Vagina (tissue), 2 donors: ENCODE results near the gene DSPP. TPM values are rescaled to one million over a fixed set of nuclear protein-coding genes. Genes with fewer than 3 reads are reported as not detected.

Experiments
- DNase-seq, 2 donors: peaks; one replicate each; pipeline ENCODE4 v3.0.0-alpha.2; 2017; ENCODE audit errors: extremely low spot score in 2 of 2
- H3K27ac ChIP-seq: fragments of 200-600 bp; sonication (generic); one replicate; pipeline ENCODE4 v1.5.1; 2019
- H3K27me3 ChIP-seq: fragments of 200-600 bp; sonication (generic); one replicate; pipeline ENCODE4 v1.5.1; 2019
- H3K36me3 ChIP-seq, 2 donors: fragments of 200-600 bp; sonication (generic); one replicate each; pipeline ENCODE4 v1.5.1; 2017 to 2019
- H3K4me1 ChIP-seq: fragments of 200-600 bp; sonication (generic); one replicate; pipeline ENCODE4 v1.5.1; 2019
- H3K4me3 ChIP-seq, 2 donors: fragments of 200-600 bp; sonication (generic); 1 replicate in 1 of 2; 2 replicates in 1 of 2; pipeline ENCODE4 v1.5.1; 2016 to 2019
- H3K9me3 ChIP-seq: fragments of 200-600 bp; sonication (generic); one replicate; pipeline ENCODE4 v1.5.1; 2019
- CTCF ChIP-seq, 3 experiments: fragments of 450-650 bp in 2 of 3; fragments of 200-600 bp in 1 of 3; sonication (generic) in 1 of 3; IDR thresholded peaks; one replicate each; pipeline ENCODE4 v1.5.1; 2017 to 2019; ENCODE audit warnings: antibody characterized with exemption in 3 of 3, mild to moderate bottlenecking in 2 of 3, moderate library complexity in 2 of 3
- POLR2A ChIP-seq, 2 donors: fragments of 450-650 bp; IDR thresholded peaks; one replicate each; pipeline ENCODE4 v1.6.1; 2017; ENCODE audit warnings: antibody characterized with exemption in 2 of 2, mild to moderate bottlenecking in 2 of 2, moderate library complexity in 2 of 2
- POLR2AphosphoS5 ChIP-seq, 2 donors: sonication (generic); formaldehyde crosslinking; IDR thresholded peaks; one replicate each; pipeline ENCODE4 v1.9.0; 2017; ENCODE audit warnings: antibody characterized with exemption in 2 of 2, mild to moderate bottlenecking in 2 of 2, low read depth in 1 of 2; ENCODE audit not compliant: insufficient read depth in 1 of 2
- intact Hi-C: fragments of 100-400 bp; cut with DNase I; formaldehyde crosslinking; loops from one replicate; pipeline ENCODE4 v1.15.1; 2023
- total RNA-seq: library from RNA; depleted of rRNA; stranded (reverse); fragments of >200 nt; gene quantifications from one replicate; pipeline ENCODE4 v1.2.3, GENCODE V29; 2016

The DSPP gene
- total RNA-seq, 1 donor from 2014 or later, result not detected

DNA sequence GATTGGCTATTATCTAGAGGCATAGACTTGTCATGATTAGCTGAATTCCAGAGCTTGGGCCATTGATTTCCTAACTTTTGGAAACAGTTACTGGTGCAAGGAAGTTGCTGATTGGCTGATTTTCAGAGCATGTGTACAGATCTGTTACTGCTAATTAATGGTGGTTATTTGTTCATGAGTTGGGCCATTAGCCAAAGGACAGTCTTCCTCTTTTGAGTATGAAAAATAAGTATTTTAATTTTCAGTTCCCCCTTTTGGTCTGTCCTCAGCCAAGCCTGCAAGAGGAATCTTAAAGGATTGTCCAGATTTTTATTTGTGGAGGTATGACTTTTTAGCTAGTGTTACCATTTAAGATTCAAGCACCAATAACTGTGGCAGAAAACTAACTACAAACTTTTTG, 7.0 kb upstream of the DSPP start:
- TF ChIP-seq CTCF (IDR thresholded peaks at IDR 0.05) (no peak), POLR2A (IDR thresholded peaks at IDR 0.05) (no peak), POLR2AphosphoS5 (IDR thresholded peaks at IDR 0.05; ENCODE audit: insufficient read depth in 1 of 2, low read depth in 1 of 2) (no peak)
- H3K27me3 ChIP-seq, result no peaks in the 10 kb centered on the region
- no peaks in the 10 kb centered on the region for H3K4me1 ChIP-seq
- no peaks in the 10 kb centered on the region for H3K9me3 ChIP-seq
- no peak overlapping the region for H3K27ac ChIP-seq
- no peak for DNase-seq
- intact Hi-C loops, result no loop called here
- no peak overlapping the region for H3K4me3 ChIP-seq
- H3K36me3 ChIP-seq, result no peaks in the 10 kb centered on the region

DNA sequence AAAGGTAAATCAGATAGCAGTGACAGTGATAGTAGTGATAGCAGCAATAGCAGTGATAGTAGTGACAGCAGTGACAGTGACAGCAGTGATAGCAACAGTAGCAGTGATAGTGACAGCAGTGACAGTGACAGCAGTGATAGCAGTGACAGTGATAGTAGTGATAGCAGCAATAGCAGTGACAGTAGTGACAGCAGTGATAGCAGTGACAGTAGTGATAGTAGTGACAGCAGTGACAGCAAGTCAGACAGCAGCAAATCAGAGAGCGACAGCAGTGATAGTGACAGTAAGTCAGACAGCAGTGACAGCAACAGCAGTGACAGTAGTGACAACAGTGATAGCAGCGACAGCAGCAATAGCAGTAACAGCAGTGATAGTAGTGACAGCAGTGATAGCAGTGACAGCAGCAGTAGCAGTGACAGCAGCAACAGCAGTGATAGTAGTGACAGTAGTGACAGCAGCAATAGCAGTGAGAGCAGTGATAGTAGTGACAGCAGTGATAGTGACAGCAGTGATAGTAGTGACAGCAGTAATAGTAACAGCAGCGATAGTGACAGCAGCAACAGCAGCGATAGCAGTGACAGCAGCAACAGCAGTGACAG, 6.1 kb downstream of the DSPP start:
- no peak for TF ChIP-seq POLR2A (IDR thresholded peaks at IDR 0.05)
- no peak for TF ChIP-seq POLR2AphosphoS5 (IDR thresholded peaks at IDR 0.05; ENCODE audit: insufficient read depth in 1 of 2, low read depth in 1 of 2)
- no peak for TF ChIP-seq CTCF (IDR thresholded peaks at IDR 0.05)
- Histone ChIP-seq H3K27ac (no peak overlapping the region), H3K27me3 (no peaks in the 10 kb centered on the region), H3K36me3 (no peaks in the 10 kb centered on the region), H3K9me3 (no peaks in the 10 kb centered on the region), H3K4me1 (no peaks in the 10 kb centered on the region), H3K4me3 (no peak overlapping the region)
- intact Hi-C loops, result no loop called here
- no peak for DNase-seq

GRCh38 chr4:87616268-87616667, 7.9 kb downstream of the DSPP start:
- no peaks in the 10 kb centered on the region for H3K4me1 ChIP-seq
- H3K36me3 ChIP-seq, result no peaks in the 10 kb centered on the region
- intact Hi-C loops, result no loop called here
- no peak overlapping the region for H3K4me3 ChIP-seq
- no peak for DNase-seq
- H3K9me3 ChIP-seq, result no peaks in the 10 kb centered on the region
- H3K27ac ChIP-seq, result no peak overlapping the region
- TF ChIP-seq CTCF (IDR thresholded peaks at IDR 0.05) (no peak), POLR2A (IDR thresholded peaks at IDR 0.05) (no peak), POLR2AphosphoS5 (IDR thresholded peaks at IDR 0.05; ENCODE audit: insufficient read depth in 1 of 2, low read depth in 1 of 2) (no peak)
- H3K27me3 ChIP-seq, result no peaks in the 10 kb centered on the region

GRCh38 chr4:87620086-87620485, 11.8 kb downstream of the DSPP start:
- Histone ChIP-seq H3K27me3 (no peaks in the 10 kb centered on the region), H3K27ac (peak overlapping the region; percentile 42), H3K4me1 (no peaks in the 10 kb centered on the region), H3K4me3 (no peak overlapping the region), H3K9me3 (no peaks in the 10 kb centered on the region), H3K36me3 (no peaks in the 10 kb centered on the region)
- TF ChIP-seq POLR2AphosphoS5 (IDR thresholded peaks at IDR 0.05; ENCODE audit: insufficient read depth in 1 of 2, low read depth in 1 of 2), result no peak
- TF ChIP-seq CTCF (IDR thresholded peaks at IDR 0.05), result no peak
- TF ChIP-seq POLR2A (IDR thresholded peaks at IDR 0.05), result no peak
- DNase-seq, result no peak
- intact Hi-C loops, result no loop called here

GRCh38 chr4:87620491-87620890, 12.2 kb downstream of the DSPP start:
- Histone ChIP-seq H3K4me1 (no peaks in the 10 kb centered on the region), H3K9me3 (no peaks in the 10 kb centered on the region), H3K4me3 (no peak overlapping the region), H3K27ac (peak overlapping the region; percentile 56), H3K36me3 (no peaks in the 10 kb centered on the region), H3K27me3 (no peaks in the 10 kb centered on the region)
- TF ChIP-seq POLR2A (IDR thresholded peaks at IDR 0.05) (no peak), CTCF (IDR thresholded peaks at IDR 0.05) (no peak), POLR2AphosphoS5 (IDR thresholded peaks at IDR 0.05; ENCODE audit: insufficient read depth in 1 of 2, low read depth in 1 of 2) (peak in 1 of 2 donors; percentile 53)
- DNase-seq, result no peak
- intact Hi-C loops, result no loop called here
